BE2C (cell line): ENCODE measurements around the gene FABP2.
A peak's percentile ranks its signal among the peaks of the same experiment; 100 is the strongest.

ENCODE experiments used
- DNase-seq: peaks from one replicate; pipeline ENCODE4 v3.0.0-alpha.2; 2020
- H3K27me3 ChIP-seq: fragments of 250-450 bp; sonication (Bioruptor Pico); 2 replicates; pipeline ENCODE4 v1.5.1; 2020; ENCODE audit warnings: mild to moderate bottlenecking
- H3K36me3 ChIP-seq: fragments of 250-450 bp; sonication (Bioruptor Pico); 2 replicates; pipeline ENCODE4 v1.5.1; 2020; ENCODE audit warnings: mild to moderate bottlenecking
- H3K4me1 ChIP-seq: fragments of 250-450 bp; sonication (Bioruptor Pico); 2 replicates; pipeline ENCODE4 v1.5.1; 2020
- H3K4me3 ChIP-seq: 2 replicates; pipeline ENCODE4 v1.5.1; 2011; ENCODE audit warnings: low read depth, low read length
- H3K9me3 ChIP-seq: fragments of 250-450 bp; sonication (Bioruptor Pico); 2 replicates; pipeline ENCODE4 v1.5.1; 2020
- TF ChIP-seq, protein P1 (sequence below): IDR thresholded peaks from 2 replicates; pipeline ENCODE4 v1.5.1; 2012; ENCODE audit warnings: mild to moderate bottlenecking, low read depth, low read length

FABP2 gene

GRCh38 chr4:119302073-119302832 is 19.7 kb downstream of the FABP2 start:
- Histone ChIP-seq H3K36me3 (peaks cover 7% of the 10 kb centered on the region), H3K4me1 (peaks cover 3% of the 10 kb centered on the region), H3K4me3 (no peak overlapping the region), H3K27me3 (peaks cover 25% of the 10 kb centered on the region), H3K9me3 (no peaks in the 10 kb centered on the region)
- TF ChIP-seq, protein P1, sequence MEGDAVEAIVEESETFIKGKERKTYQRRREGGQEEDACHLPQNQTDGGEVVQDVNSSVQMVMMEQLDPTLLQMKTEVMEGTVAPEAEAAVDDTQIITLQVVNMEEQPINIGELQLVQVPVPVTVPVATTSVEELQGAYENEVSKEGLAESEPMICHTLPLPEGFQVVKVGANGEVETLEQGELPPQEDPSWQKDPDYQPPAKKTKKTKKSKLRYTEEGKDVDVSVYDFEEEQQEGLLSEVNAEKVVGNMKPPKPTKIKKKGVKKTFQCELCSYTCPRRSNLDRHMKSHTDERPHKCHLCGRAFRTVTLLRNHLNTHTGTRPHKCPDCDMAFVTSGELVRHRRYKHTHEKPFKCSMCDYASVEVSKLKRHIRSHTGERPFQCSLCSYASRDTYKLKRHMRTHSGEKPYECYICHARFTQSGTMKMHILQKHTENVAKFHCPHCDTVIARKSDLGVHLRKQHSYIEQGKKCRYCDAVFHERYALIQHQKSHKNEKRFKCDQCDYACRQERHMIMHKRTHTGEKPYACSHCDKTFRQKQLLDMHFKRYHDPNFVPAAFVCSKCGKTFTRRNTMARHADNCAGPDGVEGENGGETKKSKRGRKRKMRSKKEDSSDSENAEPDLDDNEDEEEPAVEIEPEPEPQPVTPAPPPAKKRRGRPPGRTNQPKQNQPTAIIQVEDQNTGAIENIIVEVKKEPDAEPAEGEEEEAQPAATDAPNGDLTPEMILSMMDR, result no peak
- DNase-seq, result no peak

DNA sequence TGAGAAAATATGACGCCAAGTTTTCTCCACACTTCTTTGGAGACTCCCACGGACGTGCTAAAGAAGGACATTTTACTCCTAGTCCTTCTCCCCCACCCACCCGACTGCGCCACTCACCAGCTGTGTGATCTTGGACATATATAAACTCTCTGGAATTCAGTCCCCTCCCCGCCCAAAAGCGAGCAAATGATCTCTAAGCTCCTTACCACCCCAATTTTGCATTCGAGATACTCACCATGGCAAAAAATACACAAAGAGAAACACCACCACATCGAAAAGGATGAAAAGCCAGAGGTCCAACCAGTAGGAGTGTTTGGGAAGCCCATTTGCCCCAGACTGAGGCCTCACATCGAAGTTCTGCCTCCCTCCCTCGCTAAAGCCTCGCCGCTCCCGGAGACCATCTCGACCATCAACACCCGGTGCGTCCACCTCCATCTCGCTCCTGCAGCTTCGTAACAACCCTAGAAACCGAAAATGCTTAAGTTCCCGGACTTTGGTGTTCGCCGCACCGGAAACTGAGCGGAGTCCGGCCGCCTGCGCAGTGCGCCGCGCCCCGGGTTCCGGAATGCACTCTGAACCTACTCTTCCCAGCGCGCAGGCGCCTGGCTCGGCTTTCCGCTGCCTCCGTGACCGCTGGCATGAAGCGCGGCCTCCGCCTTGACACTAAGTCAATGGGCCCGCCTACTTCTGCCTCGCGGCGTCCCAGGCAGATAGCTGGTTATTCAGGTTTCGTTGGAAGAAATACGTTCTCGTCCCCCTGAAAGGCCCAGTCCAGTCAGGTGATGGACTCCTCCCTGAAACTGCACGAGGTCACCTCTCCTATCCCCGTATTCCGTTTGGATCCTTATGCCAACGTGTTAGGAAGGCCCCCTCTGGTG is 21.6 kb downstream of the FABP2 start:
- H3K9me3 ChIP-seq, result no peaks in the 10 kb centered on the region
- peak; percentile 92 for DNase-seq
- H3K36me3 ChIP-seq, result peaks cover 17% of the 10 kb centered on the region
- TF ChIP-seq, protein P1, result peak; percentile 43
- peaks cover 10% of the 10 kb centered on the region for H3K27me3 ChIP-seq
- peak overlapping the region; percentile 91 for H3K4me3 ChIP-seq
- H3K4me1 ChIP-seq, result peaks cover 3% of the 10 kb centered on the region

- Histone ChIP-seq H3K27me3 (peaks cover 4% of the 10 kb centered on the region), H3K9me3 (no peaks in the 10 kb centered on the region), H3K36me3 (peaks cover 17% of the 10 kb centered on the region), H3K4me3 (peak overlapping the region; percentile 91), H3K4me1 (peaks cover 3% of the 10 kb centered on the region)
- TF ChIP-seq, protein P1, result no peak
- DNase-seq, result no peak
Observed at GRCh38 chr4:119299741-119300100, 22.2 kb downstream of the FABP2 start.

DNA sequence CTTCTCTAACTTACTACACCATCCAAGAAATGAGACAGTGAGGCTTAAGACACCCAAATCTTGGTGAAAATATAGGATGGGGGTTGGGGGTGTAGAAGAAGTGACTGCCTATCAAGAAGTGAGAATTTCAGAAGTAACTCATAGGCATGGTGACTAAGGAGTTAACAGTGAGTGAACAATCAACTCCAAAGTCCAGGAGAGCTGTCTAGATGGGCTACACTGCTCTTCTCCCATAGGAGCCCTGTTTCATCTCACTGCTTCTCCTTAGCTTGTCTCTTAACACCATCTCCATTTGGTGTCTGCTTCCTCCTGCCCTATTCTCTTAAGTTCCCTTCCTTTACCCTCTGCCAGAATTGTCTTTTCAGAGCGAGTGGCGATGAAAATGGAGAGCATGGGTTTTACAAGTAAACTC is 22.7 kb downstream of the FABP2 start:
- TF ChIP-seq, protein P1, result no peak
- no peak for DNase-seq
- H3K36me3 ChIP-seq, result peaks cover 17% of the 10 kb centered on the region

GRCh38 chr4:119297795-119298194 is 24.1 kb downstream of the FABP2 start:
- Histone ChIP-seq H3K9me3 (no peaks in the 10 kb centered on the region), H3K4me3 (no peak overlapping the region), H3K4me1 (peaks cover 3% of the 10 kb centered on the region), H3K27me3 (no peaks in the 10 kb centered on the region), H3K36me3 (peaks cover 17% of the 10 kb centered on the region)
- TF ChIP-seq, protein P1, result no peak
- no peak for DNase-seq

More for the DNA sequence above, 22.7 kb downstream of the FABP2 start:
- Histone ChIP-seq H3K4me1 (peaks cover 3% of the 10 kb centered on the region), H3K27me3 (no peaks in the 10 kb centered on the region; the same call in 1 of the 2 replicates), H3K4me3 (peak overlapping the region; percentile 91), H3K9me3 (no peaks in the 10 kb centered on the region)

DNA sequence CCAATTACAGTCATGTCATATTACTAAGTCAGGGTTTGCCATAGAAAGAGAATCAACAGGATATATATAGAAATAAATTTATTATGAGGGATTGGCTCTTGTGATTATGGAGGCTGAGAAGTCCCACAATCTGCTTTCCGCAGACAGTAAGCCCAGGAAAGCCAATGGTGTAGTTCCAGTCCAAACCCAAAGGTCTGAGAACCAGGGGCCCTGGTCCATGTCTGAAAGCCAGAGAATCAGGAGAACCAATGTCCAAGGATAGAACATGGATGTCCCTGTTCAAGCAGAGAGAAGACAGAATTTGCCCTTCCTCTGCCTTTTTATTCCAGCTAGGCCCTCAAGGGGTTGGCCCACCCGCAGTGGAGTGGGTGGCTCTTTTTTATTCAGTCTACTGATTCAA is 25.6 kb downstream of the FABP2 start:
- Histone ChIP-seq H3K4me3 (no peak overlapping the region), H3K9me3 (no peaks in the 10 kb centered on the region), H3K4me1 (peaks cover 3% of the 10 kb centered on the region), H3K36me3 (peaks cover 17% of the 10 kb centered on the region), H3K27me3 (no peaks in the 10 kb centered on the region)
- no peak for DNase-seq
- TF ChIP-seq, protein P1, result no peak
